Islet precursor cell (in vitro differentiated cells): ENCODE results near the gene PPIL1.

ENCODE experiments used
- DNase-seq: peaks from one replicate; pipeline ENCODE4 v3.0.0-alpha.2; 2018

Gene PPIL1

DNA sequence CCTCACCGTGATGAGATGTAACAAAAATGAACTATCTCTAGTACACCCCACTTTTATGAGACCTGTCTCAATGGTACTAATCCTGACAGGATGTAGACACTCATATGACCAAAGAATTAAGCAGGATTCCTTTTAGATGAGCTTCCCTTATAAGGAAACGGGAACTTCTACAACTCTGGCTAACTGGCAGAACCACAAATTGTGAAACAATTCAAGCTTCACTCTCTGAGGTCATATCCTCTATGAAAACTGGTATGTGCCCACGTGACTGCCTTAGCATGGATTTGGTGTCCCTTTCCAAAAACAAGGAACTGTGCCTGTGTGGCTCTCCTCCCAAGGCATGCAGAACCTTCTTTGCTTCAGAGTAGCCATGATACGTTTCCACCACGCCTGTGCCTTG lies 21.3 kb downstream of the PPIL1 start:
- DNase-seq = no peak

DNA sequence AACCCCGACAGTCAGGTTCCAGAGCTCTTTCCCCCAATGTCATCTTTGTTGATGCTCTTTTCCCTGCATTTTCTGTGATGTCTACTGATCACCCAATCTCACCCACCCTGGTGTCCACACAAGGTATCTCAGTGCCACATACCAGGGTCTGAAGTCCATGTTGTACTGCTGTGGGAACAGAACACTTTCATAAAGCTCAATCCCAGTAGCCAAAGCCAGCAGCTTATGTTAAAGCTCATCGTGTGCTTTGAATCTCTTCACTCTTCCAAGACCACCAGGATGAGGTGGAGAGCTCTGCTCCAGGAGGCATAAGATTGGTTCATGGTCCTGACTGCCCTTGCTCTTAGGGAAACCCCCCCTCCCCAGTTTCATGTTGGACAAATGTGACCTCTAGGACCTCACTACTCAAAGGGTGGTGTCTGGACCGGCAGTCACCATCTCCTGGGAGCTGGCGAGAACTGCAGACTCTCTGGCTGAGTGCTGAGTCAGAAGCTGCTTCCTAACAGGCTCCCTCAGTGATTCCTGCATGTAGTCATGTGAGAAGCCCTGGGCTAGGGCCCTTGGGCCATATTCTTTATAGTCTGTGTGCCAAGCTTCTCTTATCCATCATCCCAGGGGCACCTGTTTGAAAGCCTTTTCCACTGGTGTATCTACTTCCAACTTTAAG lies 22.0 kb downstream of the PPIL1 start:
- peak; percentile 84 for DNase-seq

GRCh38 chr6:36851626-36852025 lies 23.0 kb downstream of the PPIL1 start:
- DNase-seq = no peak

- DNase-seq = peak; percentile 74
Observed at GRCh38 chr6:36851149-36851614, 23.4 kb downstream of the PPIL1 start.

DNA sequence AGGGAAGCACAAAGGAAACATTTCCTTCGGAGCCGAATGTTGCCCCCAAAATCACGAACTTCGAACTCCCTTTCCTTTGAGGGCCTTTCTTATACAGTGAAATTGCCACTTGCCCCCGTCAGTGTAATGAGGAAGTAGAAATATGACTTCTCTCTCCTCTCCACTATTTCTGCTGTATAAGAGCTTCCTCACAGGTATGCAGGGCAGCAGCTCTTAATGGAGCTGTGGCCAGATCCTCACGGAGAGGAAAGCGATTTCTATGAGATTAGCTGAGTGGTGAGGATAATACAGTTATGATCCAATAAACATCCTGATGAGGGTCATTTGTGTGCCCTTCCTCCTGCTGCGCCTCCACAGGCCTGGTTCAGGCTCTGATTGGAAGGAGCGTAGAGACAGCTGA lies 24.6 kb downstream of the PPIL1 start:
- DNase-seq = no peak

DNA sequence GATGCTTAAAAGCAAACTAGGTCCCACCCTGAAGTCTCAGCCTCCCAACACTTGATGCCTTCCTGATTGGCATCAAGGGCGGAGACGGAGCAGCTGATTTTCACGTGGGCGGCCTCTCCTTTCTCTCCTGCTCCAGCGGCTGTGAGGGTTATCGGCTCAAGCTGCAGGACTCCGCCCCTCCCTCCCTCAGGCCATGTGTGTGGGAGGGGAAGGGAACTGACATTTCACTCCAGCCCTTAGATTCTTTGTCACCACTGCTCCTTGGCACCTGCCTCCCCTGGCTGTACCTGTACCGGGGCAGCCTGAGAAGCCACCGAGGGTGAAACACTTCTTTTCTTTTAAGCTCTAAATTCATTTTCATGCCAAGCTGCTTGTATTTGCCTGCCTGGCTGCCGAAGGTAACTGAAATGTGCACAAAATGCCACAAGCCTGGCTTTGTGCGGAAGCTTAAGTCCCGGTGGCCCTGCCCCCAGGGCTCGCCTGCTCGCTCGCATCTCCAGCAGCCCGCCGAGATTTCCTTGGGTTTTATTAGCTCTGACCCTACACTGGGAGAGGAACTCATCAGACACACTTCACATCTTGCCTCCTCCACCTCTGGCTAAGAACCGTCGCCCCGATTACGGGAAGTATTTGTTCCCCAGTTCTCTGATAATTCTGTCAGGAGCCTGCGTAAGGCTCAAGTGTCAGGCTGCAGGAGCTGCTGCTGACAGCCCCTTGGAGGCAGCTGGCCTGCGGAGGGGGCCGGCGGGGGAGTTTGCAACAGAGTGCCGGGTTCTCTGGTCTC lies 25.8 kb downstream of the PPIL1 start:
- peak; percentile 92 for DNase-seq

DNA sequence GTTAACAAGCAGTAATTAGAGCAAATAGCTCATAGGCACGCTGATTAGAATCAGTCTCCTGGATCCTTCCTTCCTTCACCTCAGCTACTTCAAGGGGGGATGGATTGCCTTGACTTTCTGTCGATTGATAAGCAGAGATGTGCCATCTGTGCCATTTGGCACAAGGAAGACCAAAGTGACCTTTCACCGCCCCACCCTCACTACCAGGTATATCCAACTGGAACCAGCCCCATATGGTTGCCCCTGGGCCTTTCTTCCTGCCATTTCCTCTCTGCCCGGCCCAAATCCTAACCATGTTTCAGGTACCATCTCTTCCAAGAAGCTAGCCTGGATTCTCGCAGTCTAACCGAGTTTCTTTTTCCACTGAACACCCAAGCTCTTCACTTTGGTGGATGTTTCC lies 26.6 kb downstream of the PPIL1 start:
- DNase-seq = no peak

- no peak for DNase-seq
Observed at GRCh38 chr6:36847152-36847551, 27.5 kb downstream of the PPIL1 start.

DNA sequence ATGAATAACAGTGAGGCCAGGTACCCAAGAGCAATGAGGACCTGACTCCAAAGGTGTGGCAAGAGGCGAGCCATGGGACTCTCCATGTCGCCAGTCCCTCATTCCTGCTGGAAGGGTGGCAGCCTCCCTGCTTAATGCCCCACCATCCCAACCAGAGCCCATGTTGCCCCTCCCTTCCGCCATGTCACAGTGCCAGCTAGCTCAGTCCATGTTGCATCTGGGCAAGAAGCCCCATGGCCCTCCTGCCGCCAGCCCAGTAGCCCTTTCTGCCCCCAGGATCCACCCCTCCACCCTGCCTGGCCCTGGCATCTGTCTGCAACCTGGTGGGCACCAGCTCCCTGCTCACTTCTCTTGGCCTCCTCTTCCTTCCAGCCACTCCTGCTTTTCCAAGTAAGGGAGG lies 29.4 kb downstream of the PPIL1 start:
- no peak for DNase-seq

DNA sequence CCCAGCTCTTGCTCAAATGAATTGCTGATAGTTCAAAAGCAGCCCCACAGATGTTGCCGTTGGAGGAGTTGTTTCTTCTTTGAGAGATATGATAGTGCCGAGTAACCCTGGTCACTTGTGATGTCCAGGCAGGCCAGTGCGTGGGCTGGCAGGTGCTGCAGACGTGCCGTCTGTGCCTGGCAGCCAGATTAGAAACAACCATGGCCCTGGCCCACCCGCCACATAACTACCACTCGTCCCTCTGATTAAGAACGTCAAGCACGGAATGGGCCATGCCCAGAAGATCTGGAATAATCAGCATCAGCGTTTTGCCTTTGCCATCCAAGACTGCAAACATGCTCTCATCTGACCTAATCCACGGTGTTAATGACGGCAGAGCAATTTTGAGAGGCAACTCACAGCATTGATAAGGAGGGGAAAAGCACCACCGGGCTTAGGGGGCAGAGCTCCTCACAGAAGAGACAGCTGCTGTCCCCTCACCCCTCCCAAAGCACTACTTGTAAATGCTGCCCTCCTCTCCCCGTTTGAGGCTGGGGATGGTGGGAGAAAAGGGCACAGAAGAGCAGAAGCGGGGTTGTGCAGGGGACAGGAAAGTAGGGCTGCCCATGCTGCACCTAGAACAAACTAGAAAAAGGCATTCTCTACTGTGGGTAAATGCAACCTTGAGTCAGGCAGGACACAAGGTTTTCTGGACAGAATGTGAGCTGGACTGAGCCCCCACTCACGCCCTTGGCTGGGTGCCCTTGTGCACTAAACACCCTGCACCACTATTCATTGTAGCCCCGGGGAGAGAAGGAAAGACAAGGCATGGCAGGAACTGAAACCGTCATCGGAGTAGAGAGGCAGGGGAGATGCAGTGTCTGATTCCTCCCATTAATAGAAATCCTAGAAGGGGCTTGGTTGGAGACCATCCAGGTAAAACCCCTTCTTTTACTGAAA lies 30.1 kb downstream of the PPIL1 start:
- no peak for DNase-seq

DNA sequence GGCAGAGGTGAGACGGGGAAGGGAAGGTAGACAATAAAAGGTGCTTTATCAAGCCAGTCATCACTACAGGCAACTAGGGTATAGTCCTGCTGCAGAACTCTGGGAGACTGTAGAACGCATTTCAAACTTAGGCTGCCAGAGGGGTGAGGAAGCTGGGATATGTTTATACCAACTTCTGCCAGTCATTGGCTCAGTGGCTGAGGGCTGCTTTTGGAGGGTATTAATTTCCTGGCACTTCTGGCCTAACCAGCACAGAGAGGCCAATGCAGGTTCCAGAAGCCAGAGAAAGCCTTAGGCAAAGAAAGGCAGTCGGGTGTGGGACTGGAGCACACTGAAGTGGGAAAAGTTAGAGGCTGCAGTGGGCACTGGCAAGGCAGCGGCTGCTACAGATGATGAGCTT lies 31.4 kb downstream of the PPIL1 start:
- DNase-seq = no peak

DNA sequence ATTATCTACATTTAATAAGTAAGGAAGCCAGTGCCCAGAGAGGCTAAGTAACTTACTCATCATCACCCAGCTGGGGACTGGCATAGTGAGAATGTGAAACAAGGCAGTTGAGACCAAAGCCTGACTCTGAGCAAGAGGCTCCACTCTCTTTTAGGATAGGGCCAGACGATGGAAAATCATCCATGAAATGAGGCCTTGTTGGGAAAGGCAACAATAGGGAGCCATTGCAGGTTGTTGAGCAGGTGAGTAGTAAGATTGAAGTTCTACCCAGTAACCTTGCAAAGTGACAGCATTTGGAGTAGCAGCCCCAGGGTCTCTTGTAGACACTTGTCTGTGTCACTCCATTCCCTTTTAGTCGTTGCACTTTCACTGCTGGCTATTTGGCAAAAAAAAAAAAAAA lies 32.8 kb downstream of the PPIL1 start:
- no peak for DNase-seq

DNA sequence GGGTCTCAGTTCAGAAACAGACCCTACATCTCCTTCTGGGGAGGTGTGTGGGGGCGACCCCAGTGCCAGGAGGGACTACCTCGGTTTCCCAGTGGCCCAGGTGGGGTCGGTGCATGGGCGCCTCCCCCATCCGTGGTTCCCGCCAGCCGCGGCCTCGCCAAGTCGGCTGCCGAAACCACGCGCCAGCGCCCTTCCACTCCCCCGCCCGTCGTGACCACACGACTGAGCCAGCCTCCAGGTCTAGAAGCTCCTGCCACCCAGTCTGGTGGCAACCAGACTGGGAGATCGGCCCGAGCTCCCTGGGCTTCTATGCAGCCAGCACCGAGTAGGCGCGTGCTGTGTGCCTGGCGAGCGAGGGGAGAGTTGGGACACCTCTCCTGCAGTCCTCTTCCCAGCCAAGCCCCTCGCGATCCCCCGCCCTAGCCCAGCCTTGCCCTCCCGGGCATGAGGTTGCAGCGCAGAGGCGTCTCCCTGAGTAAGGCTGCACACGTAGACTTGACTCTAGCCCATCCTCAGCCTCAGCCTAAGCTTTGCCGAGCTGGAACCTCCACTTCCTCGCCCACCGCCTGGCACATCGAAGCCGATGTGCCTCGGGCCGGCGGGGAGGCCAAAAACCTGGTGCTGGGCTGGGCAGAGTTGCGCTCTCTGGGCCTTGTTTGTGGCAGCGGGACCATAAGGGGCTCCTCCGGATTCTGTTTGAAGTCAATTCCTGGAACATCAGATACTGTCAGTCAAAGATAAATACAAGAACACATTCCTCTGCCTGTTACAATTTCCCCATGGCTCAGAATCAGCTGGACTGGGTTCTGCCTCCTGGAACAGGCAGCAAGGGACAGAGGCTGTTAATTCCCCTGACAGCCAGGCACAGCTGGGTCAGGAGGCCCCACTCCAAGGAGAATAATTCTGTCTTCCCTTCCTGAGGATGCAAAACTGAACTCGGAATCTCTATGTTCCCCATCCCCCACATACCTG lies 33.9 kb downstream of the PPIL1 start:
- DNase-seq = peak; percentile 70

GRCh38 chr6:36839749-36840431 lies 34.7 kb downstream of the PPIL1 start:
- no peak for DNase-seq

DNA sequence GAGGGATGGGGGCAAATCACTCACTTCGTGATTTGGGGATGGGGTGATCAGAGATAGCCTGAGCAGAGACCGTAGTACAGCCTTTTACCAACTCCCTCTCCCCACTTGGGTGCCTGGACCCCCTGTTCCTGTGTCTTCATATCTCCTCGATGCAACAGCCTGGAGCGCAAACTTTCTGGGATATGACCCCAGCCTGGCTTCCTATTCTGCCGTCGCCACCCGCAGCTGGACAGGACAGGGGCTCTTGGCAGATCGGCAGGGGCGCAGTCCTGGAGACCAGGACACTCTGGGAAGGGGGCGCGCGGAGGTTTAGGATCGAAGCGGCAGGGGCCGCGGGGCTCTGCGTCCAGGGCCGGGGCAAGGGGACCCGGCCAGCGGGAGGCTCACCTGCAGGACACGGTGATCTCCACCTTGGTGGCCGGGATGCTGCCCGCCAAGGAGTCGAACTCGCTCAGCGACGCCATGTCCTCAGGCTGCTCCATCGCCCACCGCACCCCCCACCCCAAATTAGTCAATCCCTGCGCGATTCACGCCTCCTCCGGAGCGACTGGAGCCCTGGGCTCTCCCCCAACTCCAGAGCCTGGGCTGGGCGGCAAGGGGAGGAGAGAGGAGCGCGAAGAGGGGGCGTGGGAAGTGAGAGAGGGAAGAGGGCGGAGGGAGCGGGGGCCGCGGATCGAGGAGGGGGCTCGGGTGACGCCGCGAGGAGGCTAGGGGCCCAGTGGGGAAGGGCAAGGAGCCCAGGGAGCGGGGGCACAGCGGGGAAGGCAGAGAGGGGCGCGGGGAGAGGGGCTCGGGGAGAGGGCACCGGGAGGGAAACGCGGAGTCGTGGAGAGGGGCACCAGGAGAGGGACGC lies 35.5 kb downstream of the PPIL1 start, which contains the start of gene CPNE5:
CPNE5 (minus strand) TSS at position 549 of the 853 bp plus-strand sequence; CDS start at position 482, 67 bp downstream.
- DNase-seq = no peak

DNA sequence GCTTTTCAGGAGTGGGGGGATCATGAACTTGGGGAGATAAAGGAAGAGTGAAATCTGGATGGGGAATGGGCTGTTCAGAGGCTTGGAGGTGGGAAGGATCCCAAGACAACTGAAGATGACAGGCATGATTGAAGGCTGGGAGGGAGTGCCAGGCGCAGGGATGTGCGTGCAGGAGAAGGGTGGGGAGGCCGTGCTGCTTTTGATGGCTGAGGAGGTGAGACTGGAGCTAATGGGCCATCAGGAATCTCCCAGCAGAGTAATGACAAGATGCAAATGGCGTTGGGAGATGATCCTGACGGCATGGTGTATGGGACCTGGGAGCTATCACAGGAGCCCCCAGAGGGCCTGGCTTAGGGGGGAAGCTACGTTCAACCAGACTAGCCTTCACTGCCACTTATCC lies 36.9 kb downstream of the PPIL1 start:
- DNase-seq = no peak

- DNase-seq = no peak
Observed at GRCh38 chr6:36837022-36837339, 37.6 kb downstream of the PPIL1 start.

GRCh38 chr6:36836111-36837021 lies 38.2 kb downstream of the PPIL1 start:
- no peak for DNase-seq

GRCh38 chr6:36834576-36835341 lies 39.8 kb downstream of the PPIL1 start:
- peak; percentile 67 for DNase-seq
